HepG2 (cell line): ENCODE data around the gene RBPJ. TPM values are rescaled to one million over a fixed set of nuclear protein-coding genes. Genes with fewer than 3 reads are reported as not detected.

Experiments
- ATAC-seq: fragments of 200-7000 bp; cut with Tn5 transposase; 3 replicates; pipeline ENCODE4 v1.9.1; 2020; ENCODE audit warnings: mild to moderate bottlenecking, moderate library complexity
- BruUV-seq: library from RNA; stranded (reverse); fragments of 400-500 nt; replicated peaks from 2 replicates; lab custom pipeline; 2021; lab: Mats Ljungman, UMichigan
- CTCF ChIA-PET: fragments of 300-600 bp; formaldehyde crosslinking; extraction: SDS; loops from one replicate; lab custom pipeline; 2021; ENCODE audit warnings: low total read pairs, inconsistent platforms, low intra/inter-chr PET ratio; lab: Yijun Ruan, JAX
- POLR2A ChIA-PET: fragments of 350-600 bp; sonication (Branson Sonifier 250); formaldehyde crosslinking; loops from one replicate; lab custom pipeline; 2020; ENCODE audit warnings: antibody characterized with exemption, inconsistent platforms; lab: Yijun Ruan, JAX
- DNase-seq: peaks from one replicate; pipeline ENCODE4 v3.0.0-alpha.2; 2015; ENCODE audit warnings: low spot score
- FAIRE-seq: peaks from 3 replicates; lab custom pipeline; 2011; peaks lifted over from hg19 to GRCh38; lab: Jason Lieb, UNC
- H2AFZ ChIP-seq: one replicate; pipeline ENCODE4 v1.6.1; 2011; ENCODE audit warnings: low read length, inconsistent platforms
- H3K27ac ChIP-seq: fragments of 300-600 bp; 3 replicates; pipeline ENCODE4 v1.8.0; 2011; ENCODE audit warnings: mixed run types, mild to moderate bottlenecking, mixed read lengths, low read length, inconsistent platforms; ENCODE audit not compliant: insufficient read depth; ENCODE audit errors: extremely low read length
- H3K27me3 ChIP-seq, 2 experiments: fragments of 200-600 bp in 1 of 2; 2 replicates in 1 of 2; 3 replicates in 1 of 2; pipeline versions ENCODE4 v1.6.0 to v1.8.0; 2011; ENCODE audit warnings: low read length in 2 of 2, mild to moderate bottlenecking in 2 of 2, moderate library complexity in 2 of 2, inconsistent platforms in 1 of 2; ENCODE audit not compliant: insufficient read depth in 2 of 2, control insufficient read depth in 1 of 2
- H3K36me3 ChIP-seq, 2 experiments: fragments of 200-600 bp in 1 of 2; replicated peaks in 1 of 2; 2 replicates in 1 of 2; 3 replicates in 1 of 2; pipeline versions ENCODE4 v1.5.1 to v1.8.0; 2011; ENCODE audit warnings: low read length in 2 of 2, inconsistent platforms in 1 of 2; ENCODE audit not compliant: insufficient read depth in 2 of 2, control insufficient read depth in 1 of 2
- H3K4me1 ChIP-seq: 2 replicates; pipeline ENCODE4 v1.5.1; 2012; ENCODE audit warnings: low read length, inconsistent platforms; ENCODE audit not compliant: insufficient read depth
- H3K4me2 ChIP-seq: 2 replicates; pipeline ENCODE4 v1.6.0; 2011; ENCODE audit warnings: low read depth, low read length, inconsistent platforms
- H3K4me3 ChIP-seq, 3 experiments: fragments of 200-600 bp in 1 of 3; sonication (generic), shearing (Covaris generic) in 1 of 3; replicated peaks in 1 of 3; 2 replicates each; pipeline ENCODE4 v1.5.1; 2011 to 2016; ENCODE audit warnings: low read length in 3 of 3, inconsistent platforms in 2 of 3, low read depth in 2 of 3, mild to moderate bottlenecking in 2 of 3, control low read depth in 1 of 3, mixed read lengths in 1 of 3; ENCODE audit not compliant: insufficient read depth in 1 of 3
- H3K79me2 ChIP-seq: one replicate; pipeline ENCODE4 v1.6.1; 2011; ENCODE audit warnings: low read length, inconsistent platforms; ENCODE audit not compliant: insufficient read depth
- H3K9ac ChIP-seq: 2 replicates; pipeline ENCODE4 v1.6.0; 2011; ENCODE audit warnings: mild to moderate bottlenecking, low read depth, low read length, inconsistent platforms; ENCODE audit not compliant: insufficient read depth
- H3K9me3 ChIP-seq: 2 replicates; pipeline ENCODE4 v1.5.1; 2012; ENCODE audit warnings: mild to moderate bottlenecking, low read length
- H4K20me1 ChIP-seq: 2 replicates; pipeline ENCODE4 v1.6.0; 2011; ENCODE audit warnings: inconsistent platforms, mild to moderate bottlenecking, low read length, moderate library complexity; ENCODE audit not compliant: insufficient read depth
- DBP ChIP-seq: sonication (generic); formaldehyde crosslinking; IDR thresholded peaks from 2 replicates; pipeline ENCODE4 v1.4.0; 2020; ENCODE audit warnings: missing genetic modification reagents; ENCODE audit errors: not compliant biosample characterization
- KLF9 ChIP-seq: IDR thresholded peaks from 2 replicates; pipeline ENCODE4 v1.6.1; 2016; ENCODE audit warnings: low read depth
- NFKB2 ChIP-seq: sonication (generic); formaldehyde crosslinking; IDR thresholded peaks from 2 replicates; pipeline ENCODE4 v1.4.0; 2020; ENCODE audit warnings: missing genetic modification reagents, borderline replicate concordance
- RORA ChIP-seq: sonication (generic); formaldehyde crosslinking; IDR thresholded peaks from 2 replicates; pipeline ENCODE4 v1.5.0; 2020; ENCODE audit warnings: mild to moderate bottlenecking, missing genetic modification reagents, moderate library complexity
- RXRA ChIP-seq: sonication (generic); formaldehyde crosslinking; IDR thresholded peaks from 2 replicates; pipeline ENCODE4 v1.5.1; 2020; ENCODE audit warnings: missing genetic modification reagents
- RXRB ChIP-seq: IDR thresholded peaks from 2 replicates; pipeline ENCODE4 v1.6.1; 2016; ENCODE audit warnings: borderline replicate concordance, missing genetic modification reagents, missing compliant biosample characterization
- SOX6 ChIP-seq, 2 experiments: fragments of 450-650 bp in 1 of 2; sonication (generic) in 1 of 2; formaldehyde crosslinking in 1 of 2; IDR thresholded peaks; 2 replicates each; pipeline versions ENCODE4 v1.4.0 to v1.6.1; 2017 to 2020; ENCODE audit warnings: antibody characterized with exemption in 1 of 2, mild to moderate bottlenecking in 1 of 2, missing genetic modification reagents in 1 of 2
- THRA ChIP-seq: sonication (generic); formaldehyde crosslinking; IDR thresholded peaks from 2 replicates; pipeline ENCODE4 v1.4.0; 2020; ENCODE audit warnings: missing genetic modification reagents, borderline replicate concordance
- ZBTB7A ChIP-seq: sonication (generic); formaldehyde crosslinking; IDR thresholded peaks from 2 replicates; pipeline ENCODE4 v1.8.0; 2022; ENCODE audit warnings: mild to moderate bottlenecking, missing genetic modification reagents
- ZFP1 ChIP-seq: IDR thresholded peaks from 2 replicates; pipeline ENCODE4 v1.6.1; 2016
- ZMAT3 ChIP-seq: sonication (generic); formaldehyde crosslinking; conservative IDR thresholded peaks from 2 replicates; pipeline ENCODE4 v1.7.0; 2021; ENCODE audit warnings: missing genetic modification reagents
- ZNF567 ChIP-seq: sonication (generic); formaldehyde crosslinking; IDR thresholded peaks from 2 replicates; pipeline ENCODE4 v1.8.1; 2023; ENCODE audit warnings: mild to moderate bottlenecking, missing genetic modification reagents, borderline replicate concordance
- WGBS: methylation state at CpG from one replicate; pipeline ENCODE4 v1.1.6; 2017; ENCODE audit warnings: low lambda C conversion rate; 5-methylcytosine and 5-hydroxymethylcytosine counted together
- in situ Hi-C: cut with HindIII; loops from 2 replicates; pipeline ENCODE4 v1.10.0; 2017; ENCODE audit warnings: low pct_unique_long_range_greater_than_20kb; ENCODE audit not compliant: extremely low pct_ligation_motif_present
- intact Hi-C: fragments of 100-400 bp; cut with micrococcal nuclease; formaldehyde crosslinking; loops from one replicate; pipeline ENCODE4 v1.10.0; 2022; ENCODE audit not compliant: unreplicated experiment
- polyA plus RNA-seq, 8 experiments: library from polyadenylated mRNA; depleted of rRNA in 3 of 8; stranded (reverse) in 7 of 8; unstranded in 1 of 8; fragments of >200 nt; fragmentation: Illumina TruSeq in 4 of 8; extraction: Trizol in 4 of 8; gene quantifications; 2 replicates each; pipeline versions ENCODE4 v1.2.1 to v1.2.3, GENCODE V29; 2011 to 2016; ENCODE audit warnings: low read depth in 4 of 8, missing spikeins in 1 of 8, mixed read lengths in 1 of 8; ENCODE audit not compliant: insufficient read depth in 1 of 8
- total RNA-seq, 5 experiments: library from RNA; depleted of rRNA; stranded (reverse); fragments of >200 nt; fragmentation: Illumina TruSeq; extraction: Trizol; gene quantifications; 2 replicates each; pipeline ENCODE4 v1.2.3, GENCODE V29; 2016; ENCODE audit warnings: low read depth in 1 of 5
- TF ChIP-seq, protein P1 (sequence below): sonication (generic); formaldehyde crosslinking; IDR thresholded peaks from 2 replicates; pipeline ENCODE4 v1.5.1; 2020; ENCODE audit warnings: missing genetic modification reagents, mild to moderate bottlenecking, borderline replicate concordance
- TF ChIP-seq, protein P2 (sequence below): IDR thresholded peaks from 2 replicates; pipeline ENCODE4 v1.6.1; 2016; ENCODE audit warnings: mild to moderate bottlenecking, missing biosample characterization, missing genetic modification reagents

The RBPJ gene
- total and polyA plus RNA-seq, 2 of the 13 experiments (the other 11 are each of a cell fraction or from before 2014, with no cell fraction given), result 25.9 to 33.2 TPM

DNA sequence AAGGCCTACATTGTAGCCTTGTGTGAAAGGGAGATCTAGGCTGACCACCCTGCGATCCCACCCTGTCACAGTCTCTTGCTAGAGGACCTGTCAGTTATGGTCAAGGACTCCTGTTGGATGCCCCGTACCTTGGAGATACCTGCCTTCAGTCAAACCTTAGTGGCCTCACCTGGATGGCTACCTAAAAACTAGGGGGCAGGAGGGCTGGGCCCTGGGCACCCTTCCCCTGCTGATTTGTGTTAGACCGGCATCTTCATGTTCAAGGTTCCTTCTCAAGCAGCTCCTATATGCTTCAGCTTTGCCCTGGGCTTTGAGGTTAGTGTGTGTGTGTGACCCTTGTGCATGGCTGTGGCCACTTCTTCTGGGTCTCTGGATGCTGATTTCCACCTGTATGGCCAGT is 134.1 kb downstream of the RBPJ start:
- no TSS peak for BruUV-seq
- TF ChIP-seq ZNF567, result no peak
- TF ChIP-seq NFKB2 (CRISPR knock-in tag), result no peak
- TF ChIP-seq SOX6 (IDR thresholded peaks at IDR 0.05), result no peak
- TF ChIP-seq SOX6 (CRISPR knock-in tag; IDR thresholded peaks at IDR 0.05), result no peak
- no peak for TF ChIP-seq DBP (CRISPR knock-in tag)
- TF ChIP-seq, all 625 proteins: peak for 0
- ATAC-seq (no peak), FAIRE-seq (no peak), DNase-seq (no peak)
- in situ Hi-C loops, result no loop called here
- Histone ChIP-seq H3K27me3 (no peaks in the 10 kb centered on the region; a peak in 1 of 5 replicates), H4K20me1 (no peaks in the 10 kb centered on the region), H3K79me2 (no peaks in the 10 kb centered on the region), H3K4me1 (peaks cover 30% of the 10 kb centered on the region), H3K9me3 (peaks cover 10% of the 10 kb centered on the region; the same call in 1 of the 2 replicates), H3K4me3 (no peak overlapping the region), H3K27ac (no peak overlapping the region), H3K9ac (no peak overlapping the region), H2AFZ (no peak overlapping the region), H3K36me3 (no peaks in the 10 kb centered on the region), H3K4me2 (no peak overlapping the region)
- ChIA-PET POLR2A (no interaction called here), CTCF (no interaction called here)
- WGBS, result 50% methylated on average over 2 of the region's 3 CpGs
- intact Hi-C loops, result no loop called here

- Histone ChIP-seq H3K4me2 (no peak overlapping the region), H3K36me3 (no peaks in the 10 kb centered on the region), H3K4me1 (peaks cover 30% of the 10 kb centered on the region), H3K27ac (no peak overlapping the region), H3K27me3 (no peaks in the 10 kb centered on the region; a peak in 1 of 5 replicates), H3K9ac (no peak overlapping the region), H3K79me2 (no peaks in the 10 kb centered on the region), H4K20me1 (no peaks in the 10 kb centered on the region), H2AFZ (no peak overlapping the region), H3K9me3 (peaks cover 10% of the 10 kb centered on the region; the same call in 1 of the 2 replicates), H3K4me3 (no peak overlapping the region)
- 14% methylated on average over 2 of the region's 2 CpGs for WGBS
- BruUV-seq, result no TSS peak
- ChIA-PET CTCF (no interaction called here), POLR2A (no interaction called here)
- intact Hi-C loops, result no loop called here
- ATAC-seq, result no peak
- DNase-seq, result no peak
- in situ Hi-C loops, result no loop called here
- FAIRE-seq, result no peak
- TF ChIP-seq RXRA (CRISPR knock-in tag), result no peak
- TF ChIP-seq KLF9, result no peak
- TF ChIP-seq RXRB (CRISPR knock-in tag), result no peak
- TF ChIP-seq, protein P1, sequence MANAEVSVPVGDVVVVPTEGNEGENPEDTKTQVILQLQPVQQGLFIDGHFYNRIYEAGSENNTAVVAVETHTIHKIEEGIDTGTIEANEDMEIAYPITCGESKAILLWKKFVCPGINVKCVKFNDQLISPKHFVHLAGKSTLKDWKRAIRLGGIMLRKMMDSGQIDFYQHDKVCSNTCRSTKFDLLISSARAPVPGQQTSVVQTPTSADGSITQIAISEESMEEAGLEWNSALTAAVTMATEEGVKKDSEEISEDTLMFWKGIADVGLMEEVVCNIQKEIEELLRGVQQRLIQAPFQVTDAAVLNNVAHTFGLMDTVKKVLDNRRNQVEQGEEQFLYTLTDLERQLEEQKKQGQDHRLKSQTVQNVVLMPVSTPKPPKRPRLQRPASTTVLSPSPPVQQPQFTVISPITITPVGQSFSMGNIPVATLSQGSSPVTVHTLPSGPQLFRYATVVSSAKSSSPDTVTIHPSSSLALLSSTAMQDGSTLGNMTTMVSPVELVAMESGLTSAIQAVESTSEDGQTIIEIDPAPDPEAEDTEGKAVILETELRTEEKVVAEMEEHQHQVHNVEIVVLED (CRISPR knock-in tag), result no peak
- TF ChIP-seq, protein P2, sequence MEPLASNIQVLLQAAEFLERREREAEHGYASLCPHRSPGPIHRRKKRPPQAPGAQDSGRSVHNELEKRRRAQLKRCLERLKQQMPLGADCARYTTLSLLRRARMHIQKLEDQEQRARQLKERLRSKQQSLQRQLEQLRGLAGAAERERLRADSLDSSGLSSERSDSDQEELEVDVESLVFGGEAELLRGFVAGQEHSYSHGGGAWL (CRISPR knock-in tag), result no peak
- TF ChIP-seq RORA (CRISPR knock-in tag), result no peak
- no peak for TF ChIP-seq ZBTB7A (CRISPR knock-in tag)
- TF ChIP-seq THRA (CRISPR knock-in tag), result no peak
- TF ChIP-seq ZFP1, result no peak
- no peak for TF ChIP-seq ZMAT3 (CRISPR knock-in tag)
These were observed 134.8 kb downstream of the RBPJ start for GRCh38 chr4:26455571-26455970.
